ENCODE data around the gene CCKAR.
A peak's percentile ranks its signal among the peaks of the same experiment; 100 is the strongest.

The CCKAR gene

GRCh38 chr4:26459054-26459755 is 31.1 kb downstream of the CCKAR start:
- TF ChIP-seq GATA2 (IDR thresholded peaks at IDR 0.05; ENCODE audit: low read depth, low read length) (no peak), GATA3 (IDR thresholded peaks at IDR 0.05; ENCODE audit: low read depth, low read length) (no peak)

- TF ChIP-seq GATA2 (IDR thresholded peaks at IDR 0.05; ENCODE audit: low read depth, low read length): no peak
- no peak for TF ChIP-seq GATA3 (IDR thresholded peaks at IDR 0.05; ENCODE audit: low read depth, low read length)
These were observed 32.1 kb downstream of the CCKAR start for GRCh38 chr4:26458157-26458561.

GRCh38 chr4:26457412-26457811 is 32.9 kb downstream of the CCKAR start:
- TF ChIP-seq GATA3 (IDR thresholded peaks at IDR 0.05; ENCODE audit: low read depth, low read length) (no peak), GATA2 (IDR thresholded peaks at IDR 0.05; ENCODE audit: low read depth, low read length) (no peak)

- TF ChIP-seq GATA3 (IDR thresholded peaks at IDR 0.05; ENCODE audit: low read depth, low read length) (no peak), GATA2 (IDR thresholded peaks at IDR 0.05; ENCODE audit: low read depth, low read length) (no peak)
These were observed 34.7 kb downstream of the CCKAR start for GRCh38 chr4:26455571-26455970.

- no peak for TF ChIP-seq GATA3 (IDR thresholded peaks at IDR 0.05; ENCODE audit: low read depth, low read length)
- no peak for TF ChIP-seq GATA2 (IDR thresholded peaks at IDR 0.05; ENCODE audit: low read depth, low read length)
These were observed 35.3 kb downstream of the CCKAR start for GRCh38 chr4:26454961-26455360.

- TF ChIP-seq GATA3 (IDR thresholded peaks at IDR 0.05; ENCODE audit: low read depth, low read length) (no peak), GATA2 (IDR thresholded peaks at IDR 0.05; ENCODE audit: low read depth, low read length) (peak; percentile 53; the same call in 1 of the 2 replicates)
These were observed 37.4 kb downstream of the CCKAR start for GRCh38 chr4:26452565-26453531.

GRCh38 chr4:26451597-26451996 is 38.7 kb downstream of the CCKAR start:
- no peak for TF ChIP-seq GATA3 (IDR thresholded peaks at IDR 0.05; ENCODE audit: low read depth, low read length)
- no peak for TF ChIP-seq GATA2 (IDR thresholded peaks at IDR 0.05; ENCODE audit: low read depth, low read length)

- TF ChIP-seq GATA3 (IDR thresholded peaks at IDR 0.05; ENCODE audit: low read depth, low read length): no peak
- TF ChIP-seq GATA2 (IDR thresholded peaks at IDR 0.05; ENCODE audit: low read depth, low read length): no peak
These were observed 39.9 kb downstream of the CCKAR start for GRCh38 chr4:26450418-26450817.

- TF ChIP-seq GATA3 (IDR thresholded peaks at IDR 0.05; ENCODE audit: low read depth, low read length) (no peak), GATA2 (IDR thresholded peaks at IDR 0.05; ENCODE audit: low read depth, low read length) (no peak)
These were observed 42.9 kb downstream of the CCKAR start for GRCh38 chr4:26447378-26447777.

GRCh38 chr4:26441771-26442170 is 48.5 kb downstream of the CCKAR start:
- TF ChIP-seq GATA3 (IDR thresholded peaks at IDR 0.05; ENCODE audit: low read depth, low read length) (no peak), GATA2 (IDR thresholded peaks at IDR 0.05; ENCODE audit: low read depth, low read length) (no peak)

GRCh38 chr4:26441102-26441501 is 49.2 kb downstream of the CCKAR start:
- TF ChIP-seq GATA2 (IDR thresholded peaks at IDR 0.05; ENCODE audit: low read depth, low read length) (no peak), GATA3 (IDR thresholded peaks at IDR 0.05; ENCODE audit: low read depth, low read length) (no peak)

GRCh38 chr4:26434030-26434639 is 56.1 kb downstream of the CCKAR start:
- TF ChIP-seq GATA2 (IDR thresholded peaks at IDR 0.05; ENCODE audit: low read depth, low read length): no peak
- TF ChIP-seq GATA3 (IDR thresholded peaks at IDR 0.05; ENCODE audit: low read depth, low read length): no peak

GRCh38 chr4:26433556-26433955 is 56.7 kb downstream of the CCKAR start:
- TF ChIP-seq GATA3 (IDR thresholded peaks at IDR 0.05; ENCODE audit: low read depth, low read length): no peak
- no peak for TF ChIP-seq GATA2 (IDR thresholded peaks at IDR 0.05; ENCODE audit: low read depth, low read length)

GRCh38 chr4:26432419-26432818 is 57.9 kb downstream of the CCKAR start:
- no peak for TF ChIP-seq GATA2 (IDR thresholded peaks at IDR 0.05; ENCODE audit: low read depth, low read length)
- TF ChIP-seq GATA3 (IDR thresholded peaks at IDR 0.05; ENCODE audit: low read depth, low read length): no peak

Measured in SH-SY5Y (cell line).